OCI-LY3 (cell line): ENCODE data around the gene GPHN.

Experiments used
- EZH2phosphoT487 ChIP-seq: fragments of 200-600 bp; shearing (Covaris generic); IDR thresholded peaks from 2 replicates; pipeline ENCODE4 v1.6.1; 2018; ENCODE audit warnings: antibody characterized with exemption, mixed run types, low read depth
- TF ChIP-seq, protein P1 (sequence below): fragments of 200-600, 300-600 bp; sonication (generic); IDR thresholded peaks from 2 replicates; pipeline ENCODE4 v1.5.1; 2014; ENCODE audit warnings: antibody characterized with exemption, low read length, low read depth

DNA sequence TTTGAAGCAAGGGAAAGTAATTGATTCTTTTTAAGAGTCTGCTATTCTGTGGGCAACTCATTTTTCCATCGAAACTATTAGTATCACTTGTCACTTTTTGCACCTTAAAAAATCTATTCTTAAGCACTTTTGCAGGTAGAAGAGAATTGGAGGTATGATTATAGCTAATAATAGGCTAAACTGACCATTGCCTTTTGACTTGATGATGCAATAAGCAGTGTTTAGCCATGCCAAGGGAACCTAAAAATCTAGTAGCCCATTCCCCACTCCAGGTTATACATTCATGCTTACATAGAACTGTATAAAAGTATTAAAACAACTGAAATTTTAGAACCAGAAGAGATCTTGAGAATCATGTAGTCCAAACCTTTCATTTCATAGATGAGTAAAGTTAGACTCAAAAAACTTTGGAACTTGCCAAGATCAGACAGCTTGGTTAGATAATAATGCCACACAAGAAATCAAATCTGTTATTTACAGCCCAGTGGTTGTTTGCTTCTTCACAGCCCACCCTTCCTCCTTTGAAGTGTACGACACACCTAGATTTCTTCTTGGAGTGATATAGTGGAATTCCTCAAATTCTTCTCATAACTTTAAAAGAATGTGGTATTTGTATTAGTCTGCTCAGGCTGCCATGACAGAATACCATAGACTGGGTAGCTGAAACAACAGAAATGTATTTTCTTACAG is 659.6 kb downstream of the GPHN start:
- TF ChIP-seq, protein P1, sequence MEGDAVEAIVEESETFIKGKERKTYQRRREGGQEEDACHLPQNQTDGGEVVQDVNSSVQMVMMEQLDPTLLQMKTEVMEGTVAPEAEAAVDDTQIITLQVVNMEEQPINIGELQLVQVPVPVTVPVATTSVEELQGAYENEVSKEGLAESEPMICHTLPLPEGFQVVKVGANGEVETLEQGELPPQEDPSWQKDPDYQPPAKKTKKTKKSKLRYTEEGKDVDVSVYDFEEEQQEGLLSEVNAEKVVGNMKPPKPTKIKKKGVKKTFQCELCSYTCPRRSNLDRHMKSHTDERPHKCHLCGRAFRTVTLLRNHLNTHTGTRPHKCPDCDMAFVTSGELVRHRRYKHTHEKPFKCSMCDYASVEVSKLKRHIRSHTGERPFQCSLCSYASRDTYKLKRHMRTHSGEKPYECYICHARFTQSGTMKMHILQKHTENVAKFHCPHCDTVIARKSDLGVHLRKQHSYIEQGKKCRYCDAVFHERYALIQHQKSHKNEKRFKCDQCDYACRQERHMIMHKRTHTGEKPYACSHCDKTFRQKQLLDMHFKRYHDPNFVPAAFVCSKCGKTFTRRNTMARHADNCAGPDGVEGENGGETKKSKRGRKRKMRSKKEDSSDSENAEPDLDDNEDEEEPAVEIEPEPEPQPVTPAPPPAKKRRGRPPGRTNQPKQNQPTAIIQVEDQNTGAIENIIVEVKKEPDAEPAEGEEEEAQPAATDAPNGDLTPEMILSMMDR = no peak
- TF ChIP-seq EZH2phosphoT487 = no peak
